DMS53 treated with DMSO at 0.1 percent for 48 hours (cell line): ENCODE results near the gene NFATC1.

Experiments used
- DNase-seq: peaks from one replicate; lab custom pipeline; 2025; ENCODE audit not compliant: unreplicated experiment; lab: John Stamatoyannopoulos, UW

The NFATC1 gene

DNA sequence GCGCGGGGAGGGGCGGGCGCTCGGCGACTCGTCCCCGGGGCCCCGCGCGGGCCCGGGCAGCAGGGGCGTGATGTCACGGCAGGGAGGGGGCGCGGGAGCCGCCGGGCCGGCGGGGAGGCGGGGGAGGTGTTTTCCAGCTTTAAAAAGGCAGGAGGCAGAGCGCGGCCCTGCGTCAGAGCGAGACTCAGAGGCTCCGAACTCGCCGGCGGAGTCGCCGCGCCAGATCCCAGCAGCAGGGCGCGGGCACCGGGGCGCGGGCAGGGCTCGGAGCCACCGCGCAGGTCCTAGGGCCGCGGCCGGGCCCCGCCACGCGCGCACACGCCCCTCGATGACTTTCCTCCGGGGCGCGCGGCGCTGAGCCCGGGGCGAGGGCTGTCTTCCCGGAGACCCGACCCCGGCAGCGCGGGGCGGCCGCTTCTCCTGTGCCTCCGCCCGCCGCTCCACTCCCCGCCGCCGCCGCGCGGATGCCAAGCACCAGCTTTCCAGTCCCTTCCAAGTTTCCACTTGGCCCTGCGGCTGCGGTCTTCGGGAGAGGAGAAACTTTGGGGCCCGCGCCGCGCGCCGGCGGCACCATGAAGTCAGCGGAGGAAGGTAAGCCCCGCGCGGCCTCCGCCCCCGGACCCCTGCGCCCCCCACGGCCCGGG lies at the start of gene NFATC1:
TSS of gene NFATC1 (plus strand) at position 170 of the 644 bp plus-strand sequence. CDS start at position 465, 295 bp downstream.
- DNase-seq = no peak

GRCh38 chr18:79345981-79346380 lies 49.7 kb upstream of the NFATC1 start:
- DNase-seq = no peak

DNA sequence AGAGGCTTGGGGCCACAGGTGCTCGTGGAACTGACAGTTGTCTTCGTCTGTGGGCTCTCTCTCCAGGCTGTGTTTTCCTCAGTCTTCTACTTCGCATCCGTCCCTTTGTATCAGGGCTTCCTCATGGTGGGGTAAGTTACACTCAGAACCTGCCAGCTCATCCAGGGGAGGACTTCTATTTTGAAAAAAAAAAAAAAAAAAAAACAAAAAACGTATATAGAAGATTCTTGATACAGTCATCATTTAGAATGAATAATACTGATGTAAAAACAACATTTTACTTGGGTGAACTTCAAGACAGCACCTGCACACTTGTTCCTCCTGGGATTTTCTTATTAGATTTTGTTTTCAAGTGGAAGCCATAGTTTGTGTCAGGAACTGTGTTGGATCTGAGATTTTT lies 47.7 kb upstream of the NFATC1 start:
- no peak for DNase-seq

- no peak for DNase-seq
Observed at GRCh38 chr18:79352432-79352831, 43.3 kb upstream of the NFATC1 start.

DNA sequence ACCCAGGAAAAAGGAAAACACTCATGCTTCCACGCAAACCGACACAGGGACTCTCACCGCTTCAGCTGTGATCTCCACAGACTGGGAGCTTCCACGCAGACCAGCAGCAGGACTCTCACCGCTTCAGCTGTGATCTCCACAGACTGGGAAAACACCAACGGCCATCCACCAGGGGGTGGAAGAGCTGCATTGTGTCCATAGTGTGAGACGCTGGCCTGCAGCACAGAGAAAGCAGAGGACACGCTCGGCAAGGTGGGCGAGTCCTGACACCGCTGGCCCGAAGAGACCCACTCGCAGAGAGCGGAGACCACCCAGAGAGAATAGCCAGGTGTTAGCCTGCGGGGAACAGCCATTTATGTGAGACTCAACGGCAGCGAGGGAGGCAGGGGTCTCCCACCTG lies 42.5 kb upstream of the NFATC1 start:
- no peak for DNase-seq

DNA sequence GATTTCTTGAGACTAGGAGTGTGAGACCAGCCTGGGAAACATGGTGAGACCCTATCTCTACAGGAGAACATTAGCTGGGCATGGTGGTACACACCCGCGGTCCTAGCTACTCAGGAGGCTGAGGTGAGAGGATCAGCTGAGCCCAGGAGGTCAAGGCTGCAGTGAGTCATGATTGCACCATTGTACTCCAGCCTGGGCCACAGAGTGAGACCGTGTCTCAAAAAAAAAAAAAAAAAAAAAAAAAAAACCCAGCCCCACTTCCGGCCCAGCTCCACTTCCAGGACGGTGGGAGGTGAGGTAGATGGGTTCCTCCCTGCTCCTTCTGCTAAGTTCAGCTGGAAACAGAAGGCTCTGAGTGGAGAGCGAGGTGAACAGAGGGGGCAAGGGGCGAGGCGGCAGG lies 41.4 kb upstream of the NFATC1 start:
- DNase-seq = no peak

GRCh38 chr18:79355433-79356335 lies 40.0 kb upstream of the NFATC1 start:
- DNase-seq = no peak

- no peak for DNase-seq
Observed at GRCh38 chr18:79356435-79356834, 39.3 kb upstream of the NFATC1 start.

GRCh38 chr18:79360933-79361332 lies 34.8 kb upstream of the NFATC1 start:
- DNase-seq = no peak

DNA sequence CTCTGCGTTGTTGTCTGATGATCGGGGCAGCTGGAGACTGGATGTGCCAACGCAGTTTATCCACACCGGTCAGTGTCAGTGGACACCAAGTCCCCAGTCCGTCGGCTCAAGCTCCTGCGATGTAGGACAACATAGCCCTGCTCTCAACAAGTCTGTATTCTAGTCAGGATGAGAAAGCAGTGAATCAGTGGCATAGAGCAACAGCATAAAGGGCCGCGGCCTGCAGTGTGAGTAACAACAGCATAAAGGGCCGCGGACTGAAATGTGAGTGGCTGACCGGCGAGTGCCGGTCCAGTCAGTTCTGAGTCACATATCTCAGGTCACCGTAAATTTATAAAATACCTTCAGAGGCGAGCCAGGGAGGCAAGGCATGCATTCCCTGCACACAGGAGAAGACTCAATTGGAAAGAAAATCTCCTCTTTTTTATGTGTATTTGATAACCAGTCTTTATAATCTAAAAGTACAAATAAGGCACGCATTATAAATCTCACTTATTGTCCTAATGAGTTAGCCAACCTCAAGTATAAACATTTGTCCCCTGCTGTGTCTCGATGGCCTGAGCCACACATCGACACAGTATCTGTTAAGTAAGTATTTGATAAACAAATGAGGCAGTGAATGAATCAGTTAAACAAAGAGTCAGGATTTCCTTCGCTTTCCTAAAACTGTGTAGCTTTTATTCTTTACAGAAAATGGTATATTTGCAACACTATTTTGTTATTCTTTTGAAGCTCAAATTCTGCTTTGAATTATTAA lies 33.8 kb upstream of the NFATC1 start:
- no peak for DNase-seq

DNA sequence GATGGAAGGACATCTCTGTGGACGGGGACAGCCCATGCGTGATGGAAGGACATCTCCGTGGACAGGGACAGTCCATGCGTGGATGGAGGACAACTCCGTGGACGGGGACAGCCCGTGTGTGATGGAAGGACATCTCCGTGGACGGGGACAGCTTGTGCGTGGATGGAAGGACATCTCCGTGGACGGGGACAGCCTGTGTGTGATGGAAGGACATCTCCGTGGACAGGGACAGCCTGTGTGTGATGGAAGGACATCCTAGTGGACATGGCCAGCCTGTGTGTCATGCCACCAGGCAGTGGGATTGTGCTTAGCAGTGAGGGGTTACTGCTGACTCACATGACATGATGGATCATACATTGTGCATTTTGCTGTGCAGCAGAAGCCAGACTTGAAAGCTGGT lies 30.0 kb upstream of the NFATC1 start:
- no peak for DNase-seq

DNA sequence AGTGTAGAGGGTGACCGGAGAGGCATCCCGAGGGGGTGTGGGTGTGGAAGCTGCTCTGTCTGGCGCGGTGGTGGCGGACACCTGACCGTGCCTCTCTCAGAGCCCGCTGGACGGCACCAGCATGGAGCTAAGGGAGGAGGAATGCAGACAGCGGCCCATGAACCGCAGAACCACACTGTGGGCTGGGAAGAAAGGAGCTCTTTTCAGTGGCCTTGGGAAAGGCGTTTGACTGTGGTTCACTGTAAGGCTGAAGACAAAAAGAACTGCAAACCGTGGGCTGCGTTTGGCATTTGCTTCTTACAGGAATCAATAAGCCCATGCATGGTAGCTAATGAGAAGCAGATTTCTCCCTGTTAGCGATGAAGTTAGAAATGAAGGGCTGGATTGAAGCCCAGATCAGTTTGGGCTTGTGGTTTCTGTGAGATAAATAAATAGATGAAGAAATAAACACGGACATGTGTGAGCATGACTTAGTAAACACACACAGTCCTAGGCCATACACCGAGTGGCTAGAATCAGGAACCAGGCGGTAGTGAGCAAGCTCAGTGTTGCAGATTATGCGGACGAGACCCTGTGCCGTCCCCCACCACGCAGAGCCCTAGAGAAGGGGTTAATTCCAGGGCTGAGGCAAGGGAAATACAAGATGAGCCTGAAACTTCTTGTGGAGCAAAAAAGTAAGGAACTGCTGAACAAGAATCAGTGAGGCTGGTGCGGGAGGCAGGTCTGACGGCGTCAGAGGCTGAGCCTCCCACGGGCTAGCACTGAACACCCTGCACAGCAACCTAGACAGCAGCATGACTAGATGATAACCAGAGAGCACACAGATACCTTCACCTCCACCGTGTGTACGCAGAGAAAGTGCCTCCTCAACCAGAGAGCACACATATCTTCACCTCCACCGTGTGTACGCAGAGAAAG lies 29.3 kb upstream of the NFATC1 start:
- DNase-seq = no peak

DNA sequence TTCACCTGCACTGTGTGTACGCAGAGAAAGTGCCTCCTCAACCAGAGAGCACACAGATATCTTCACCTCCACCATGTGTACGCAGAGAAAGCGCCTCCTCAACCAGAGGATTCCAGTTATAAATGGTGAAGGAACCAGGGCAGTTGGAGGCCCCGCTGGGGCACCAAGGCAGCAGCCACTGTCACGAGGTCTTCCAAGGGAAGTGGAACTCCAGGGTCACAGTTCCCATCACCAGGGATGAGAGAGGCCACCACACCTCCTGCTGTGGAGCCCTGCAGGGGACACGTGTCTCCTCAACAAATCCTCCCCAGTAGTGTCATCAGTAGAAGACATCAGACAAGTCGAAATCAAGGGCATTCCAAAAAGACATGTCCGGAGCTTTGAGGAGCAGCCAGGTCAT lies 28.2 kb upstream of the NFATC1 start:
- no peak for DNase-seq

DNA sequence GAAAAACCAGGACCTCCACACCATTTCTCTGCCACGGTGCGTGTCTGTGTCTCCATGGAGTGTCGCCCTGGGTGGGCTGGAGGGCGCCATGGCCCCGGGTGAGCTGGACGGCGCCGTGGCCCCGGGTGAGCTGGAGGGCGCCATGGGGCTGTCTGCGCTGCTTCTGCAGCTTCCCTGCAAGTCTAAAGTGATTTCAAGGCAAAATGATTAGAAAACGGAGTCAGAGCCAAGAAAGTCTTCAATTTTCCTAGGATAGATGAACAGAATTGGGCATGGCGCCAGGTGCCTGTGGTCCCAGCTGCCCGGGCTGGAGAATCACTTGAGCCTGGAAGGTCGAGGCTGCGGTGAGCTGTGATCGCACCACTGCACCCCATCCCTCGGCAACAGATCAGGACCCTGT lies 27.7 kb upstream of the NFATC1 start:
- no peak for DNase-seq

GRCh38 chr18:79368681-79369080 lies 27.0 kb upstream of the NFATC1 start:
- no peak for DNase-seq

- DNase-seq = no peak
Observed at GRCh38 chr18:79371561-79372121, 24.1 kb upstream of the NFATC1 start.

DNA sequence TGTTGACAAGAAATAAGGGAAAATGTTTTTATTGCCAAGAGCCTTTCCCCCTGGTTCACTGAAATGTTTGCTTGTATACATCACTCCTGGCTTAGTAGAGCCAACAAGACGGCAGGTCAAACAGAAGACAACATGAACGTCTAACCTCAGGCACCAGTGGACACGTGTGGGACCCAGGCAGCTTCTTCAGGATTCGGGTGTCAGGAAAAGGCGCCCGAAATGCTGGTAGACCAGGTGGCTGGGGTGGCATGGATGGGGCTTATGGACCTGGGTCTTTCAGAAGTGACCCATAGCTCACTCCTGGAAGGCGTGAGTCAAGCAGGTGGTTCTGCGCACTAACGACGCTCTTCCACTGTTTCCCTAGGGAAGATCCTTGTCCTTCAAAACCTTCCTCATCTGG lies 23.3 kb upstream of the NFATC1 start:
- no peak for DNase-seq

- DNase-seq = no peak
Observed at GRCh38 chr18:79372991-79373390, 22.7 kb upstream of the NFATC1 start.

- no peak for DNase-seq
Observed at GRCh38 chr18:79373736-79374135, 22.0 kb upstream of the NFATC1 start.

DNA sequence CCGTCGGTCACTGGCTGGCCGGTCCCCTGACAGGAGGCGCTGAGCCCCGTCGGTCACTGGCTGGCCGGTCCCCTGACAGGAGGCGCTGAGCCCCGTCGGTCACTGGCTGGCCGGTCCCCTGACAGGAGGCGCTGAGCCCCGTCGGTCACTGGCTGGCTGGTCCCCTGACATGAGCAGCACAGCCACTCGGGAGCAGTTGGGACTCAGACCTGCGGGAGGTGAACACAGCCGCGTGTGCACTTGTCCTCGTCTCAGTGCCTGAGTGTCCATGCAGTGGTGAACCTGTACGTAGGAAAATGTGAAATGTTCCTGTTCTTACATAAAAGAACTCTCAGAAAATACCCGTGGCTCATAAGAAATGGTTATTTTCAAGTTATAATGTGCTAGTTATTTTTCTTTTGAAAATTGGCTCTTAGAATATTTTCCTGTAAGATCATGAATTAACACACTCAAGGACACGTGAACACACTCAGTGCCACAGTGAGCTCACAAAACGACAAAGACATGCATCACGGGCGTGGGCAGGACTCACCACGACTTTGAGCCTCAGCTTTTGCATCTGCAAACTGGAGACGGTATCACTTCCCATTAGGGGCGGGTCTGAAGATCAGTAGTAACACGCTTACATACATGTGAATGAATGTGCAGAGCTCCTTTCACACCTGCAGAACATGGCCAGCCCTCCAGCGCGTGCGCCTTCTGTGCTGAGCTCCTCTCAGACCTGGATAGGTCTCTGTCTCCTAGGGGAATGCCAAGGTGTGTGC lies 21.1 kb upstream of the NFATC1 start:
- no peak for DNase-seq
